ENCODE results near the gene LSM10.

Gene LSM10

DNA sequence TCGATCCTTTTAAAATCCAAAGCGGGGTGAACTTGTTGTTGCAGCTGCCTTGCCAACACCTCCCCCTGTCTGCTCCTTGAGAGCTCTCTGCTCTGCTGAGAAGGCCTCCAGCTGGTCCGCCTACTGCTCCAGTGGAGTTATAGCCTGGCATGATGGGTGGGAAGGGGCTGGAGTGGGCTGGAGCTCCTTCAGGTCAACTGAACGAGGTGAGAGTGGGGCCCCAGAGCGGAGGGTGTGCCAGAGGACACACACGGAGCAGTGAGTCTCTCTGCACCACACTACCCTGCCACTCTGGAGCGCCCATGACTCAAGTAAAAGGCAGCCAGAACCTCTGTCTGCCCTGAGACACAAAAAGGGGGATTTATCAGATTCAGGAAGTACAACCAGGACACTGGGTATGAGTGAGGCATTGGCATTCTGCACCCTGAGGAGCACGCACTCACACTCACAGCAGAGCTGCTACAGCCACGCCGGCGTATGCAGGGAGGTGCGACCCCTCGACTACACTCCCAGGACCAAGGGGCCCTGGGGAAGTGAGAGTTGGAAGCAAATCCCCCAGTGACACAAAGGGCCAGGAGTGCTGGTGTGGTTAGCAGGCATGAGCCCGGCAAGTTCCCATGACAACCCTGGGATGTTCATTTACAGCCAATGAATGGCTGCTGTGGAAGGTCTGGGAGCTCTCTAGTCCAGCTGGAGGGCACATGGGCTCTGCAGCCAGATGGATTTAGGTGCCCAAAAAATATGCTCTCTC is 46.3 kb downstream of the LSM10 start:
- TF ChIP-seq, protein P1, sequence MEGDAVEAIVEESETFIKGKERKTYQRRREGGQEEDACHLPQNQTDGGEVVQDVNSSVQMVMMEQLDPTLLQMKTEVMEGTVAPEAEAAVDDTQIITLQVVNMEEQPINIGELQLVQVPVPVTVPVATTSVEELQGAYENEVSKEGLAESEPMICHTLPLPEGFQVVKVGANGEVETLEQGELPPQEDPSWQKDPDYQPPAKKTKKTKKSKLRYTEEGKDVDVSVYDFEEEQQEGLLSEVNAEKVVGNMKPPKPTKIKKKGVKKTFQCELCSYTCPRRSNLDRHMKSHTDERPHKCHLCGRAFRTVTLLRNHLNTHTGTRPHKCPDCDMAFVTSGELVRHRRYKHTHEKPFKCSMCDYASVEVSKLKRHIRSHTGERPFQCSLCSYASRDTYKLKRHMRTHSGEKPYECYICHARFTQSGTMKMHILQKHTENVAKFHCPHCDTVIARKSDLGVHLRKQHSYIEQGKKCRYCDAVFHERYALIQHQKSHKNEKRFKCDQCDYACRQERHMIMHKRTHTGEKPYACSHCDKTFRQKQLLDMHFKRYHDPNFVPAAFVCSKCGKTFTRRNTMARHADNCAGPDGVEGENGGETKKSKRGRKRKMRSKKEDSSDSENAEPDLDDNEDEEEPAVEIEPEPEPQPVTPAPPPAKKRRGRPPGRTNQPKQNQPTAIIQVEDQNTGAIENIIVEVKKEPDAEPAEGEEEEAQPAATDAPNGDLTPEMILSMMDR (conservative IDR thresholded peaks at IDR 0.05) = no peak
- no peak overlapping the region for H3K27ac ChIP-seq

DNA sequence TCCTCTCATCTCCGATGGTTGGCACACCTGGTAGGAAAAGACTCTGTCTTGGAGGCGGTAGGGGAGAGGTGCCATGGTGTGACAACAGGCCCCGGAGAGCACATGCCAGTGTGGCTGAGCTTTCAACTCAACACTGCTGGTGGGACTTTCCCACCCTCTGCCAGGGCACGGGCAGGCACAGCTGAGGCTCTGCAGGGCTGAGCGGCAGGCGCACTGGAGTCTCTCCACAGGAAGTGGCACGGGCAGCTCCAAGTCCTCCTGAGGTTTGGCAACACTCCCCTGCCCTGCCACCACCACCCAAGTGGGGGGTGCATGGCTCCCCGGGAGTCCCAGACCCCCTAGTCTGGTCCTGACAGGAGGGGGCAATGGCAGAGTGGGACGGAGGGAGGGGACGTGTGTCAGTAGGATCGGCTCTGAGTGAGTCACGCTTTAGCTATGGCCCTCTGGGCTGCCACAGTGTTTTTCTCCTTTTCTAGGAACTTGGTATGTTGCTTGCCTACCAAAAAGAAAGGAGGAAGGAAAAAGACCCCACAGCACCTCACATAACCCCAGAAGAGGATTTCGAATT is 47.0 kb downstream of the LSM10 start:
- TF ChIP-seq, protein P1 (conservative IDR thresholded peaks at IDR 0.05) = no peak
- no peak overlapping the region for H3K27ac ChIP-seq

DNA sequence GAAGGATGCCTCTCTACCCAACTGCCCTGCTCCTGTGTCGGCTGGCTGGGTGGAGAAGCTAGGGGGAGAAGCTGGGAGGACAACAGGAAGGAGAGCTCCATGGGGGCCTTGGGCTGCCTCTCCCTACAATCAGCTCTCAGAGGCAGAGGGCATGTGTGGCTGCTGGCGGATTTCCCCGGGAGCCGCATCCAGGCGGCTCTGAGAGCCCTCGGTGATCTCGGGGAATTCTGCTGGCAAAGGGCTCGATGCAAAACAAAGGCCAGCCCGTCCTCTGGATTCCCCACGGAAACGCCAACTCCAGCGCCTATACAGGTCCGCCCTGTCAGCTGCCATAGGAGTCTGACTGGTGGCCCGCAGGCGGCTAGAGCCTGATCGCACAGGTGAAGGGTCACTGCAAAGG is 47.9 kb downstream of the LSM10 start:
- H3K27ac ChIP-seq = no peak overlapping the region
- TF ChIP-seq, protein P1 (conservative IDR thresholded peaks at IDR 0.05) = no peak

DNA sequence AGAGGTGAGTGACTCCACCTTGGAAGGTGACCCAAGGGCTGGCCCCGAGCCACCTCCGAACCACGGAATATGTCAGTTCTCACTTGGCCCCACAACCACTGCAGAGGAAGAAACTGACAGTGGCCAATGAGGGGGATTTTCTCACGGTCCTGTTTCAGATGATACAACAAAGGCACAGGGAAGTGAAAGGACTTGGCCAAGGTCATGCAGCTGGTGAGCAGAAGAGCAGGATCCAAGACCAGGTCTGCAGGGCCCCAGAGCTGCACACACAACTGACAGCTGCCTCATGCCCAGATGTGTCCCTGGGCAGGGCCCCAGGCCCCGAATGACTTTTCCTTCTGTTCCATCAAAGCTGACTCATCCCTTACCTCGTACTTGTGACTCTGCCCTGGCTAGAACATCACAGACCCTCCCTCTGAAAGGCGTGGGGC is 48.5 kb downstream of the LSM10 start:
- TF ChIP-seq, protein P1 (conservative IDR thresholded peaks at IDR 0.05) = no peak

DNA sequence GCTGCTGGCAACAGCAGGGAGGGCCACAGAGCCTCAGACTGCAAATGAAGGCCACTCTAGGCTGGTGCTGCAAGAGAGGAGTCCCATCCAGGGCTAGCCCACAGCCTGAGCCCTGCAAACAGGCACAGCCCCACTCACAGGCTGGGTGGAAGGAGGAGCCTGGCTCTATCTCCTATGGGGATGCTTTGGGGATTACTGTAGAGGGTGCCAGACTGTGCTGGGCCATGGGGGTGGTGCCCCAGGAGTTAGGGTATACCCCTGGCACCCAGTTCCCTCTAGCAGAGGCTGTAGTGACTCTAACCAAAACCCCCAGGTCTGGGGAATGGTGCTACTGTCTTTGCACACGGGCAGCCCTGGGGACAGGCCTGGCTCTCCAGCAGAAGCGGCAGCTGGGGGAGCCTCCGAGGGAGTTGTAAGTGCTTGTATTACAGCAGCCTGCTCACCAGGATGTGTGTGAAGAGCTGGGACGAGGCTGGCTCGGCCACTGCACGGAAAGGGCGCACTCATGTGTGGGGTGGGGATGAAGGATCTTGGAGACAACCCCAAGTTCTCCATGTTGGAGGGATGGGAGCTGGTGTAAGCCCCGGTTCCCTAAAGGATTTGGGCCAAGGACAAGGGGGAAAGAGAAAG is 50.9 kb downstream of the LSM10 start:
- TF ChIP-seq, protein P1 (conservative IDR thresholded peaks at IDR 0.05) = no peak

More for the DNA sequence above, 48.5 kb downstream of the LSM10 start:
- H3K27ac ChIP-seq = no peak overlapping the region

DNA sequence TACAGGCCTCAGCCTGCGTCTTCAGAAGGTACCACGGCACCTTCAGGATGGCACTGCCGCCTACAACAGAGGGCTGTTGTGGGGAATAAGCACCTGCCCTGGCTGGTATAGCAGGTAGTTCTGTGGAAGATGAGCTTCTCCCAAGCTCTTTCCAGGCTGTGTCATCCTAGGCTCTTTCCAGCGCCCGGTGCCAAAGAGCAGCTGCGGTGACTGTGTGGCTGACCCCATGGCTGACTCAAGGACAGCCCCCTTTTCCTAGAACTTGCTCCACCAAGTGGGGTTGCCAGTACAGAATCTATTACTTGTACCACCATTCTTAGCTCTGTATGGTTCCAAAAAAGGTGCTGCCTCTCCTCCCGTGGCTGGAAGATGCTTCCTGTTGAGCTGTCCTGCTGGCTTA is 52.4 kb downstream of the LSM10 start:
- TF ChIP-seq, protein P1 (conservative IDR thresholded peaks at IDR 0.05) = no peak
- no peak overlapping the region for H3K27ac ChIP-seq

More for the DNA sequence above, 50.9 kb downstream of the LSM10 start:
- no peak overlapping the region for H3K27ac ChIP-seq

DNA sequence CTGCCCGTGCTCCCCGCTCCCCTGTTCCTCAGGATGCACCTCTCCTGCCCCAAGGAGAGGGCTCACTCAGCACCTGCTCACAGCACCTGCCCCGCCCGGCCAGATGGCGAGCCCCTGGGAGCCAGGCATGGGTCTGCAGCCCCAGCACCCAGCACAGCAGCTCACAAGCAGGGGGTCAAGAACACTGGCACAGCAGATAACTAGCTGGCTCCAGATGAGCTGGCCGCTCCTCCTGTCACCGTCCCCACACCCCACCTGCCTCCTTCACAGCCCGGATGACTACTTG is 53.4 kb downstream of the LSM10 start:
- TF ChIP-seq, protein P1 (conservative IDR thresholded peaks at IDR 0.05) = no peak
- no peak overlapping the region for H3K27ac ChIP-seq
